Dermis lymphatic vessel endothelial cell (primary cell): ENCODE measurements around the gene CDC42EP3. TPM values are rescaled to one million over a fixed set of nuclear protein-coding genes. Genes with fewer than 3 reads are reported as not detected.

Experiments used
- total RNA-seq: library from RNA; depleted of rRNA; stranded (reverse); fragments of >200 nt; gene quantifications from 2 replicates; pipeline ENCODE4 v1.2.1, GENCODE V29; 2014

The CDC42EP3 gene, protein sequence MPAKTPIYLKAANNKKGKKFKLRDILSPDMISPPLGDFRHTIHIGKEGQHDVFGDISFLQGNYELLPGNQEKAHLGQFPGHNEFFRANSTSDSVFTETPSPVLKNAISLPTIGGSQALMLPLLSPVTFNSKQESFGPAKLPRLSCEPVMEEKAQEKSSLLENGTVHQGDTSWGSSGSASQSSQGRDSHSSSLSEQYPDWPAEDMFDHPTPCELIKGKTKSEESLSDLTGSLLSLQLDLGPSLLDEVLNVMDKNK
- total RNA-seq: 5.1 and 11.5 TPM in 2 replicates

DNA sequence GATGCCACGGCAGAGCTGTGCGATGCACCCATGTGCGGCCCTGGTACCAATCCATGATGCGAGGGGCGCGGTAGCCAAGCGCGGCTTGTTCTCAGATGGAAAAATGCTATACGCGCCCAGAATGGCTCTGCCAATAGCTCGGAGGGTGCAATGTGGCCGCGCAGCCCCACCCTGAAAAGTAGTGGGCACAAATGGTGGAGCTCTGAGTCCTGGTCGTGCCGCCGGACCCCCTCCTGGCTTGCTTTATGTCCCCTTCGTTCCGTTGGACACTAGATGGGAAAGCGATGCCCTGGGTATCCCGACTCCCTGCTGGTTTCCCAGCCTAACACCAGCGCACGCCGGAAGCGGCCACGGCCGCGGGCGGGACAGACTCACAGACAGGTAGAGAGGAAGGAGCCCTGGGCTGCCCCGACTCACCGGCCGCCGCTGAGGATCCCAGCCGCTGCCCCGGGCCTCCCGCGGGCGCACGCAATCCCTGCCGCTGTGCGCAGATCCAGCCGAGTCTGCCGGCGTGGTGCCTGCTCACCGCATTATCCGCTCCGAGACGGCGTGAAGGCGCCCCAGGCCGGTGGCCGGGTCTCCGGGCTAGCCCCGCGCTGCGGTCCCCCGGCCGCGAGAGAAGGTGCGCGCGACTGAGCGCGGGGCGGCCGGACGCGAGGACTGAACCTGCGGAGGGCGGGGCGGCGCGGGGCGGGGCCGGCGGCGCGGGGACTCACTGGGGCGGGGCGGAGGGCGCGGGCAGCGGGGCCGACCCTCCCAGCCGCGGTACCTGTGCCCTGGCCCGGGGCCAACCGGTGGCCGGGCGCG is at the start of gene CDC42EP3:
TSS of gene CDC42EP3 (minus strand) at position 634 of the 807 bp plus-strand sequence. CDS start 25,055 bp downstream, outside the sequence.

